Neural progenitor cell (in vitro differentiated cells): ENCODE data around the gene NXPH3. TPM values are rescaled to one million over a fixed set of nuclear protein-coding genes. Genes with fewer than 3 reads are reported as not detected.

ENCODE experiments used
- DNase-seq: peaks from one replicate; pipeline ENCODE4 v3.0.0-alpha.2; 2016; ENCODE audit warnings: low spot score
- H2AFZ ChIP-seq: fragments of 200-600 bp; sonication (generic); replicated peaks from 2 replicates; pipeline ENCODE4 v1.6.1; 2016; ENCODE audit warnings: antibody characterized with exemption
- H3F3A ChIP-seq: fragments of 200-600 bp; sonication (generic); 2 replicates; pipeline ENCODE4 v1.6.1; 2016; ENCODE audit warnings: antibody characterized with exemption, low read depth
- H3K27ac ChIP-seq: fragments of 200-600 bp; sonication (generic); 2 replicates; pipeline ENCODE4 v1.5.1; 2016; ENCODE audit warnings: mild to moderate bottlenecking
- H3K27me3 ChIP-seq: fragments of 200-600 bp; sonication (generic); 2 replicates; pipeline ENCODE4 v1.6.1; 2016; ENCODE audit warnings: mild to moderate bottlenecking, moderate library complexity
- H3K36me3 ChIP-seq: fragments of 200-600 bp; sonication (generic); 2 replicates; pipeline ENCODE4 v1.5.1; 2016
- H3K4me1 ChIP-seq: fragments of 200-600 bp; sonication (generic); 2 replicates; pipeline ENCODE4 v1.6.1; 2016; ENCODE audit warnings: mixed run types
- H3K4me2 ChIP-seq: fragments of 200-600 bp; sonication (generic); 2 replicates; pipeline ENCODE4 v1.6.1; 2016
- H3K4me3 ChIP-seq: fragments of 200-600 bp; sonication (generic); 2 replicates; pipeline ENCODE4 v1.5.1; 2016
- H3K79me2 ChIP-seq: fragments of 200-600 bp; sonication (generic); 2 replicates; pipeline ENCODE4 v1.6.1; 2016; ENCODE audit warnings: low read depth
- H3K9ac ChIP-seq: fragments of 200-600 bp; sonication (generic); 2 replicates; pipeline ENCODE4 v1.6.1; 2016
- H3K9me3 ChIP-seq: fragments of 200-600 bp; sonication (generic); 2 replicates; pipeline ENCODE4 v1.5.1; 2016; ENCODE audit warnings: low read depth
- H4K20me1 ChIP-seq: fragments of 200-600 bp; sonication (generic); 2 replicates; pipeline ENCODE4 v1.6.1; 2016; ENCODE audit warnings: low read depth
- H3K27ac Mint-ChIP-seq: 3 replicates; pipeline ENCODE4 v1.8.0; 2021; ENCODE audit warnings: mixed read lengths
- H3K27me3 Mint-ChIP-seq: 2 replicates; pipeline ENCODE4 v1.8.0; 2022; ENCODE audit warnings: low read depth, mild to moderate bottlenecking, inconsistent platforms, moderate library complexity, mixed read lengths; ENCODE audit not compliant: insufficient read depth
- H3K36me3 Mint-ChIP-seq: 3 replicates; pipeline ENCODE4 v1.8.0; 2021; ENCODE audit warnings: mixed read lengths
- H3K4me1 Mint-ChIP-seq: 3 replicates; pipeline ENCODE4 v1.8.0; 2021; ENCODE audit warnings: mixed read lengths
- H3K4me3 Mint-ChIP-seq: 3 replicates; pipeline ENCODE4 v1.8.0; 2021; ENCODE audit warnings: mild to moderate bottlenecking, moderate library complexity, mixed read lengths
- H3K9me3 Mint-ChIP-seq: 3 replicates; pipeline ENCODE4 v1.8.0; 2020; ENCODE audit warnings: mixed read lengths
- CTCF ChIP-seq: fragments of 200-600 bp; sonication (generic); IDR thresholded peaks from 2 replicates; pipeline ENCODE4 v1.5.1; 2017; ENCODE audit warnings: antibody characterized with exemption, mild to moderate bottlenecking
- EZH2 ChIP-seq: fragments of 200-600 bp; sonication (generic); IDR thresholded peaks from 2 replicates; pipeline ENCODE4 v1.6.1; 2017; ENCODE audit warnings: antibody characterized with exemption, mild to moderate bottlenecking, moderate library complexity
- EZH2phosphoT487 ChIP-seq: fragments of 200-600 bp; sonication (generic); IDR thresholded peaks from 2 replicates; pipeline ENCODE4 v1.6.1; 2017; ENCODE audit warnings: antibody characterized with exemption
- total RNA-seq: library from RNA; depleted of rRNA; stranded (reverse); fragments of >200 nt; gene quantifications from 2 replicates; pipeline ENCODE4 v1.2.3, GENCODE V29; 2015; ENCODE audit warnings: low replicate concordance

The NXPH3 gene
- total RNA-seq, 1 donor from 2014 or later, result 3.6 TPM

DNA sequence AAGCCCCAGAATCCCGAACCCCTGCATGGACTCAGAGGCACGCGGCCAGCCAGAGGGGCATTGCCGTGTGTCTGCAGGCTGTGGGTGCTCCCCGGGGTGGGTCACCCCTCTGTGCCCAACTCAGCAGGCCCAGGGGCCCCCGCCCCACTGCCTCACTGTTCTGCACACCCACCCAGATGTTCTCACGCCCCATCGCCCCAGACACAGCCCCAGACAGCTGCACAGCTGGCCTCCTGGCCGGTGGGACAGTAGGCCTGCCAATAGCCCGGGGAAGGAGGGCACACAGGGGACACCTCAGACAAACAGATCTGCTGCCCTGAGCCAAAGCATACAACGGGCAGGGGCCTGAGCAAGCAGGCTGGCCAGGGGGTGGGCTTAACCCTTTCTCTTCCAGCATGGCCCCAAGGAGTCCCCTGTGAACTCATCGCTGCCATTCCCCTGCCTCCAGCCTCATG lies 27.6 kb upstream of the NXPH3 start:
- Mint-ChIP-seq H3K27ac (no peak overlapping the region), H3K9me3 (no peaks in the 10 kb centered on the region), H3K4me3 (no peak overlapping the region), H3K36me3 (no peaks in the 10 kb centered on the region), H3K27me3 (peaks cover 18% of the 10 kb centered on the region), H3K4me1 (peaks cover 7% of the 10 kb centered on the region)
- DNase-seq, result no peak
- no peak for TF ChIP-seq EZH2phosphoT487
- TF ChIP-seq CTCF, result no peak
- TF ChIP-seq EZH2, result no peak
- Histone ChIP-seq H3K27ac (no peak overlapping the region), H2AFZ (no peak overlapping the region), H3K9me3 (no peaks in the 10 kb centered on the region), H3K79me2 (no peaks in the 10 kb centered on the region), H3K36me3 (no peaks in the 10 kb centered on the region), H3F3A (peaks cover 13% of the 10 kb centered on the region), H4K20me1 (no peaks in the 10 kb centered on the region), H3K4me1 (peaks cover 38% of the 10 kb centered on the region), H3K27me3 (no peaks in the 10 kb centered on the region), H3K9ac (no peak overlapping the region), H3K4me2 (peak overlapping the region; percentile 74), H3K4me3 (no peak overlapping the region)

DNA sequence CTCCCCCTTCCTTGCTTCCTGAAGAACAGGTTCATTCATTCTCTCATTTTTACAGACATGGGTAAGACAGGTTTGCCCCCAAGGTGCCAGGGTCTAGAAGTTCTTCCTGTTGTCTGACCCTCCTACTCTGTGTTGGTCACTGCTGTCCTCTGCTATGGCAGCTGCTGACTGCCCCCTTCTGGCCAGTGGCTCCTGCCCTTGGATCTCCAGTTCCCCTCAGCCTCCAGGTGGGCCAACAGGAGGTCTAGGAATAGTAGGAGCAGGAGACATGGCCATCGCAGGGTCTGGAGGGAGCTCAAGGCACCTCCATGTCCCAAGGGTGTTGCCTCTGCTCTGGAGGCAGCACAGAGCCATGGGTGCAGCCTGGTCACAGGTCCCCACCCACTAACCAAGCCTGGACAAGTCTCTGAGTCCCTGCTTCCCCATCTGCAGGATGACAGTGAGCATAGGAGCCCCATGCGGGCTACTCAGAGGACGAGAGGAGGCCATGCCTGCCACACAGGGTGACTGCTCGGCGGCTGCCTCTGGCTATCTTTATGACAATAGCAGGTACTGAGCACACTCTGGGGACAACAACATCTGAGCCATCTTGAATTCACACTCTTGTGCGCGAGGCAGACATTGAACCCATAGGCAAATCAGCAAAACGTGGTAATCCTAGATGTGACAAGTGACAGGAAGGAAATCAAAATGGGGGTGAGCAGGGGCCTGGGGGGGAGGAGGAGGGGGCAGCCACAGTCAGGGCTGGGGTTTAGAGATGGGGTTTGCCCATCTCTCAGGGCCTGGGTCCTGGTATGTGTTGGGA lies 27.0 kb upstream of the NXPH3 start:
- no peaks in the 10 kb centered on the region for H3K79me2 ChIP-seq
- no peak overlapping the region for H2AFZ ChIP-seq
- Mint-ChIP-seq H3K36me3 (no peaks in the 10 kb centered on the region), H3K27ac (peak overlapping the region; percentile 33), H3K4me3 (no peak overlapping the region), H3K4me1 (peaks cover 5% of the 10 kb centered on the region), H3K27me3 (peaks cover 22% of the 10 kb centered on the region), H3K9me3 (no peaks in the 10 kb centered on the region)
- H3K4me1 ChIP-seq, result peaks cover 38% of the 10 kb centered on the region
- H3K9ac ChIP-seq, result no peak overlapping the region
- peak; percentile 73 for DNase-seq
- H3K4me2 ChIP-seq, result peak overlapping the region; percentile 74
- no peaks in the 10 kb centered on the region for H3K36me3 ChIP-seq
- peaks cover 13% of the 10 kb centered on the region for H3F3A ChIP-seq
- no peaks in the 10 kb centered on the region for H3K27me3 ChIP-seq
- no peak overlapping the region for H3K4me3 ChIP-seq
- TF ChIP-seq CTCF (peak; percentile 75), EZH2 (no peak), EZH2phosphoT487 (no peak)
- H4K20me1 ChIP-seq, result no peaks in the 10 kb centered on the region
- H3K27ac ChIP-seq, result no peak overlapping the region
- H3K9me3 ChIP-seq, result no peaks in the 10 kb centered on the region

GRCh38 chr17:49549311-49549605 lies 26.4 kb upstream of the NXPH3 start:
- H3K4me3 Mint-ChIP-seq, result no peak overlapping the region
- no peak for TF ChIP-seq CTCF
- TF ChIP-seq EZH2phosphoT487, result no peak
- no peak for TF ChIP-seq EZH2

More at GRCh38 chr17:49549311-49549605, 26.4 kb upstream of the NXPH3 start:
- Histone ChIP-seq H2AFZ (no peak overlapping the region), H3K4me1 (peaks cover 38% of the 10 kb centered on the region), H3K4me3 (no peak overlapping the region), H3K27ac (no peak overlapping the region), H3K9ac (no peak overlapping the region), H3K79me2 (no peaks in the 10 kb centered on the region), H3K9me3 (no peaks in the 10 kb centered on the region), H3K36me3 (no peaks in the 10 kb centered on the region), H3K4me2 (no peak overlapping the region), H4K20me1 (no peaks in the 10 kb centered on the region), H3K27me3 (no peaks in the 10 kb centered on the region), H3F3A (peaks cover 13% of the 10 kb centered on the region)
- Mint-ChIP-seq H3K36me3 (no peaks in the 10 kb centered on the region), H3K9me3 (no peaks in the 10 kb centered on the region), H3K27me3 (peaks cover 22% of the 10 kb centered on the region), H3K4me1 (peaks cover 8% of the 10 kb centered on the region), H3K27ac (no peak overlapping the region)
- no peak for DNase-seq
